Ishikawa (cell line): ENCODE results near the gene BEND2.

Source experiments
- CEBPB ChIP-seq: IDR thresholded peaks from 2 replicates; pipeline ENCODE4 v1.6.1; 2012
- CREB1 ChIP-seq: IDR thresholded peaks from 2 replicates; pipeline ENCODE4 v1.6.1; 2012; ENCODE audit warnings: low read depth
- EGR1 ChIP-seq: IDR thresholded peaks from 2 replicates; pipeline ENCODE4 v1.6.1; 2012
- EP300 ChIP-seq: IDR thresholded peaks from 2 replicates; pipeline ENCODE4 v1.6.1; 2012; ENCODE audit warnings: borderline replicate concordance
- FOXM1 ChIP-seq: IDR thresholded peaks from 2 replicates; pipeline ENCODE4 v1.6.1; 2012; ENCODE audit warnings: low read depth, borderline replicate concordance
- MAX ChIP-seq: IDR thresholded peaks from 2 replicates; pipeline ENCODE4 v1.6.1; 2012
- NFIC ChIP-seq: IDR thresholded peaks from 2 replicates; pipeline ENCODE4 v1.6.1; 2012
- RAD21 ChIP-seq: IDR thresholded peaks from 2 replicates; pipeline ENCODE4 v1.6.1; 2012; ENCODE audit warnings: low read depth
- REST ChIP-seq: IDR thresholded peaks from 2 replicates; pipeline ENCODE4 v1.6.1; 2012; ENCODE audit warnings: low read depth, mild to moderate bottlenecking
- TAF1 ChIP-seq: IDR thresholded peaks from 2 replicates; pipeline ENCODE4 v1.6.1; 2012; ENCODE audit warnings: low read depth, mild to moderate bottlenecking
- TCF12 ChIP-seq: IDR thresholded peaks from 2 replicates; pipeline ENCODE4 v1.6.1; 2012; ENCODE audit warnings: low read depth
- TEAD4 ChIP-seq: IDR thresholded peaks from 2 replicates; pipeline ENCODE4 v1.6.1; 2012
- USF1 ChIP-seq: IDR thresholded peaks from 2 replicates; pipeline ENCODE4 v1.6.1; 2012
- YY1 ChIP-seq: IDR thresholded peaks from 2 replicates; pipeline ENCODE4 v1.6.1; 2012; ENCODE audit warnings: low read depth
- ZBTB7A ChIP-seq: IDR thresholded peaks from 2 replicates; pipeline ENCODE4 v1.6.1; 2012; ENCODE audit warnings: low read depth

BEND2 gene

DNA sequence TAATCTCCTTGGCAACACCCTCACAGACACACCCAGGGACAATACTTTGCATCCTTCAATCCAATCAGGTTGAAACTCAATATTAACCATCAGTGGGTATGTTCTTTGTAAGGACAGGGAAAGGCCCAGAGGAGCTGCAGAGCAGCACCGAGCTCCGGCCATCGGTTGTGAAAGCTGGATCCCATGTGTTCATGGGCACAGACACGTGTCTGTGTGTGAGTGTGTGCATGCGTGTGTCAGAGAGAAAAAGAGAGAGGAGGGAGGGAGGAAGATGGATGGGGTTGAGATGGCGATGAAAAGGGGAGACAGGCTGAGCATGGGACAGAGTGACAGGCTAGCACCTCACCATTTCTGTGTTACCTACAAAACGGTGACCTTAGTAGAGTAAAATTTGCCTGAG lies 6.8 kb upstream of the BEND2 start:
- TF ChIP-seq YY1 (no peak), EGR1 (no peak), CEBPB (no peak), TEAD4 (no peak), FOXM1 (no peak), USF1 (no peak), CREB1 (no peak), REST (no peak), EP300 (no peak), RAD21 (no peak), ZBTB7A (no peak), NFIC (no peak), TAF1 (no peak), TCF12 (no peak), MAX (no peak)

DNA sequence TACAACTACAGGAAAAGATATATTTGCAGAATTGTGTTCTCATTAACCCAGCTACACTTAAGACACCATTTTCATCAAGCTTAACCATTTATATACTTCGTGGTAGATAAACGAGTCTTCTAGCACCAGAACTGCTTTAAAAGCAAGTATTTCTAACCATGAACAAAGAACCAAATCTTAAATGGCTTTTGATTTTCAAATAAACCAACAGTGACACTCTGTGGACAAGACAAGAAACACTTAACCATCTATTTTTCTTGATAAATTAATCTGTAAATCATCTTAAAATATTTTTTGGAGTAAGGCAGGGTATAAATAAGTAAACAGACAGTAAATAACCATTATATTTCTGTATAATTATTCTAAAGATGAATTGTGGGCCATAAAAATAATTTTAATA lies 10.2 kb downstream of the BEND2 start:
- TF ChIP-seq RAD21 = peak; percentile 22; the same call in 1 of the 2 replicates
- TF ChIP-seq CREB1 = no peak

- no peak for TF ChIP-seq TEAD4
- no peak for TF ChIP-seq CEBPB
- TF ChIP-seq EP300 = no peak
- no peak for TF ChIP-seq CREB1
- TF ChIP-seq YY1 = no peak
- TF ChIP-seq REST = no peak
- no peak for TF ChIP-seq ZBTB7A
- no peak for TF ChIP-seq TAF1
- no peak for TF ChIP-seq FOXM1
- no peak for TF ChIP-seq NFIC
- no peak for TF ChIP-seq USF1
- TF ChIP-seq EGR1 = no peak
- no peak for TF ChIP-seq MAX
- no peak for TF ChIP-seq RAD21
- no peak for TF ChIP-seq TCF12
These were observed 14.0 kb downstream of the BEND2 start for GRCh38 chrX:18206657-18207056.

DNA sequence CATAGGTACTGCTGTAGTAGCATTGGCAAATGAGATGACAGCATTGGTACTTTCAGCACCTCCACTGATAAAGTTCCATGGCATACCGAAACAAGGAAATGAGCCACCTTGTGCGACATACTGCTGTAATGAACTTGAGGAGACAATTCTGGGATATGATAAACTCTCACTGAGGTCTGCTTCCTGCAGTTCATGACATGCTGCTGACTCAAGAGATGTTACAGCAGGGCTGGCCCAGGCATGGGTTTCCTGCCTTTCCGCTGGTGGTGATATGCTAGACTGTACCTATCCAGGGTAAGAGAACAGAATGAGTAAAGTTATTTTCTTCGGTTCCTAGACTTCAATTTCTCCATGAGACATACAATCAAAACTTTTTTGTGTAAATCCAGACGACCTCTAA lies 17.1 kb downstream of the BEND2 start:
- TF ChIP-seq RAD21 (no peak), EP300 (no peak), REST (no peak), CEBPB (no peak), ZBTB7A (no peak), USF1 (no peak), YY1 (no peak), FOXM1 (no peak), NFIC (no peak), MAX (no peak), EGR1 (no peak), TCF12 (no peak), CREB1 (no peak), TEAD4 (no peak), TAF1 (no peak)
